ENCODE results near the gene MEI1. TPM values are rescaled to one million over a fixed set of nuclear protein-coding genes. Genes with fewer than 3 reads are reported as not detected.

MEI1 gene
- total RNA-seq, 1 experiment from 2014 or later = 0.35 TPM

GRCh38 chr22:41841085-41841712, 141.9 kb downstream of the MEI1 start (continued):
- no peak for TF ChIP-seq NR2C2 (CRISPR knock-in tag; IDR thresholded peaks at IDR 0.05)

GRCh38 chr22:41842996-41843970, 144.0 kb downstream of the MEI1 start:
- ChIA-PET POLR2A (interaction anchor here (1.9 kb wide), 1 partner anchor 11 kb away, joined by 9 read pairs; the partner anchor contains the start of gene SREBF2), CTCF (interaction anchor here (0.8 to 4.6 kb wide), 6 partner anchors 10 to 176 kb away, joined by 3 to 36 read pairs (median 3); partner anchors contain the start of gene SREBF2)
- H3K27me3 Mint-ChIP-seq (ENCODE audit: low read depth) = no peaks in the 10 kb centered on the region
- DNase-seq (ENCODE audit: low spot score) = no peak
- H3K4me3 Mint-ChIP-seq = no peak overlapping the region
- no peak for ATAC-seq
- TF ChIP-seq, protein P1, sequence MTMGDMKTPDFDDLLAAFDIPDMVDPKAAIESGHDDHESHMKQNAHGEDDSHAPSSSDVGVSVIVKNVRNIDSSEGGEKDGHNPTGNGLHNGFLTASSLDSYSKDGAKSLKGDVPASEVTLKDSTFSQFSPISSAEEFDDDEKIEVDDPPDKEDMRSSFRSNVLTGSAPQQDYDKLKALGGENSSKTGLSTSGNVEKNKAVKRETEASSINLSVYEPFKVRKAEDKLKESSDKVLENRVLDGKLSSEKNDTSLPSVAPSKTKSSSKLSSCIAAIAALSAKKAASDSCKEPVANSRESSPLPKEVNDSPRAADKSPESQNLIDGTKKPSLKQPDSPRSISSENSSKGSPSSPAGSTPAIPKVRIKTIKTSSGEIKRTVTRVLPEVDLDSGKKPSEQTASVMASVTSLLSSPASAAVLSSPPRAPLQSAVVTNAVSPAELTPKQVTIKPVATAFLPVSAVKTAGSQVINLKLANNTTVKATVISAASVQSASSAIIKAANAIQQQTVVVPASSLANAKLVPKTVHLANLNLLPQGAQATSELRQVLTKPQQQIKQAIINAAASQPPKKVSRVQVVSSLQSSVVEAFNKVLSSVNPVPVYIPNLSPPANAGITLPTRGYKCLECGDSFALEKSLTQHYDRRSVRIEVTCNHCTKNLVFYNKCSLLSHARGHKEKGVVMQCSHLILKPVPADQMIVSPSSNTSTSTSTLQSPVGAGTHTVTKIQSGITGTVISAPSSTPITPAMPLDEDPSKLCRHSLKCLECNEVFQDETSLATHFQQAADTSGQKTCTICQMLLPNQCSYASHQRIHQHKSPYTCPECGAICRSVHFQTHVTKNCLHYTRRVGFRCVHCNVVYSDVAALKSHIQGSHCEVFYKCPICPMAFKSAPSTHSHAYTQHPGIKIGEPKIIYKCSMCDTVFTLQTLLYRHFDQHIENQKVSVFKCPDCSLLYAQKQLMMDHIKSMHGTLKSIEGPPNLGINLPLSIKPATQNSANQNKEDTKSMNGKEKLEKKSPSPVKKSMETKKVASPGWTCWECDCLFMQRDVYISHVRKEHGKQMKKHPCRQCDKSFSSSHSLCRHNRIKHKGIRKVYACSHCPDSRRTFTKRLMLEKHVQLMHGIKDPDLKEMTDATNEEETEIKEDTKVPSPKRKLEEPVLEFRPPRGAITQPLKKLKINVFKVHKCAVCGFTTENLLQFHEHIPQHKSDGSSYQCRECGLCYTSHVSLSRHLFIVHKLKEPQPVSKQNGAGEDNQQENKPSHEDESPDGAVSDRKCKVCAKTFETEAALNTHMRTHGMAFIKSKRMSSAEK (CRISPR knock-in tag; IDR thresholded peaks at IDR 0.05; ENCODE audit: borderline replicate concordance) = no peak
- TF ChIP-seq ATF3 (CRISPR knock-in tag; conservative IDR thresholded peaks at IDR 0.05) = no peak
- TF ChIP-seq GRHL2 (CRISPR knock-in tag; IDR thresholded peaks at IDR 0.05; ENCODE audit: insufficient replicate concordance, severe bottlenecking) = no peak
- TF ChIP-seq, protein P2, sequence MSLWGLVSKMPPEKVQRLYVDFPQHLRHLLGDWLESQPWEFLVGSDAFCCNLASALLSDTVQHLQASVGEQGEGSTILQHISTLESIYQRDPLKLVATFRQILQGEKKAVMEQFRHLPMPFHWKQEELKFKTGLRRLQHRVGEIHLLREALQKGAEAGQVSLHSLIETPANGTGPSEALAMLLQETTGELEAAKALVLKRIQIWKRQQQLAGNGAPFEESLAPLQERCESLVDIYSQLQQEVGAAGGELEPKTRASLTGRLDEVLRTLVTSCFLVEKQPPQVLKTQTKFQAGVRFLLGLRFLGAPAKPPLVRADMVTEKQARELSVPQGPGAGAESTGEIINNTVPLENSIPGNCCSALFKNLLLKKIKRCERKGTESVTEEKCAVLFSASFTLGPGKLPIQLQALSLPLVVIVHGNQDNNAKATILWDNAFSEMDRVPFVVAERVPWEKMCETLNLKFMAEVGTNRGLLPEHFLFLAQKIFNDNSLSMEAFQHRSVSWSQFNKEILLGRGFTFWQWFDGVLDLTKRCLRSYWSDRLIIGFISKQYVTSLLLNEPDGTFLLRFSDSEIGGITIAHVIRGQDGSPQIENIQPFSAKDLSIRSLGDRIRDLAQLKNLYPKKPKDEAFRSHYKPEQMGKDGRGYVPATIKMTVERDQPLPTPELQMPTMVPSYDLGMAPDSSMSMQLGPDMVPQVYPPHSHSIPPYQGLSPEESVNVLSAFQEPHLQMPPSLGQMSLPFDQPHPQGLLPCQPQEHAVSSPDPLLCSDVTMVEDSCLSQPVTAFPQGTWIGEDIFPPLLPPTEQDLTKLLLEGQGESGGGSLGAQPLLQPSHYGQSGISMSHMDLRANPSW (CRISPR knock-in tag; conservative IDR thresholded peaks at IDR 0.05; ENCODE audit: low read depth) = no peak
- TF ChIP-seq GABPB1 (CRISPR knock-in tag; IDR thresholded peaks at IDR 0.05) = peak; percentile 98
- no peak for TF ChIP-seq NR3C1 (CRISPR knock-in tag; conservative IDR thresholded peaks at IDR 0.05; ENCODE audit: low read depth)
- no peak for TF ChIP-seq PREB (CRISPR knock-in tag; IDR thresholded peaks at IDR 0.05; ENCODE audit: borderline replicate concordance)
- TF ChIP-seq, protein P3, sequence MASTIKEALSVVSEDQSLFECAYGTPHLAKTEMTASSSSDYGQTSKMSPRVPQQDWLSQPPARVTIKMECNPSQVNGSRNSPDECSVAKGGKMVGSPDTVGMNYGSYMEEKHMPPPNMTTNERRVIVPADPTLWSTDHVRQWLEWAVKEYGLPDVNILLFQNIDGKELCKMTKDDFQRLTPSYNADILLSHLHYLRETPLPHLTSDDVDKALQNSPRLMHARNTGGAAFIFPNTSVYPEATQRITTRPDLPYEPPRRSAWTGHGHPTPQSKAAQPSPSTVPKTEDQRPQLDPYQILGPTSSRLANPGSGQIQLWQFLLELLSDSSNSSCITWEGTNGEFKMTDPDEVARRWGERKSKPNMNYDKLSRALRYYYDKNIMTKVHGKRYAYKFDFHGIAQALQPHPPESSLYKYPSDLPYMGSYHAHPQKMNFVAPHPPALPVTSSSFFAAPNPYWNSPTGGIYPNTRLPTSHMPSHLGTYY (CRISPR knock-in tag; IDR thresholded peaks at IDR 0.05) = no peak
- TF ChIP-seq SP1 (CRISPR knock-in tag; conservative IDR thresholded peaks at IDR 0.05) = no peak
- H3K27ac Mint-ChIP-seq = peak overlapping the region; percentile 17; the same call in 1 of the 2 replicates
- H3K36me3 Mint-ChIP-seq = peaks cover 26% of the 10 kb centered on the region
- H3K9me3 Mint-ChIP-seq = no peaks in the 10 kb centered on the region
- peaks cover 65% of the 10 kb centered on the region for H3K4me1 Mint-ChIP-seq

Measured in WTC11 (cell line).